K562 (cell line): ENCODE results near the gene HSPB1.

Source experiments
- CTCF ChIP-seq, 3 experiments: IDR thresholded peaks in 2 of 3; conservative IDR thresholded peaks in 1 of 3; 2 replicates each; pipeline ENCODE4 v1.5.1; 2011 to 2012; ENCODE audit warnings: low read length in 3 of 3, mild to moderate bottlenecking in 3 of 3, control low read depth in 2 of 3, improper control_type of control experiment in 1 of 3, inconsistent platforms in 1 of 3, low read depth in 1 of 3, mixed read lengths in 1 of 3, moderate library complexity in 1 of 3; ENCODE audit not compliant: insufficient read depth in 2 of 3
- E4F1 ChIP-seq: fragments of 250-450 bp; sonication (Bioruptor Pico); IDR thresholded peaks from 2 replicates; pipeline ENCODE4 v1.5.0; 2021; ENCODE audit warnings: mild to moderate bottlenecking, borderline replicate concordance
- EZH2 ChIP-seq: IDR thresholded peaks from 2 replicates; pipeline ENCODE4 v1.6.1; 2012; ENCODE audit warnings: low read depth, mild to moderate bottlenecking, inconsistent platforms, low read length, borderline replicate concordance
- FOSL1 ChIP-seq: fragments of 200-800 bp; sonication (Bioruptor generic); conservative IDR thresholded peaks from 2 replicates; pipeline ENCODE4 v1.6.1; 2016; ENCODE audit warnings: missing genetic modification characterization, missing compliant biosample characterization
- HCFC1 ChIP-seq: IDR thresholded peaks from 2 replicates; pipeline ENCODE4 v1.6.1; 2012; ENCODE audit warnings: low read depth, low read length, improper control_type of control experiment
- POLR2A ChIP-seq: fragments of 450-650 bp; conservative IDR thresholded peaks from 2 replicates; pipeline ENCODE4 v1.6.1; 2016
- SAP30 ChIP-seq: fragments of 200-600 bp; sonication (generic); IDR thresholded peaks from 2 replicates; pipeline ENCODE4 v1.6.1; 2012; ENCODE audit warnings: borderline replicate concordance, low read depth, mild to moderate bottlenecking, moderate library complexity, low read length, control low read depth, inconsistent platforms; ENCODE audit not compliant: insufficient read depth, poor library complexity, severe bottlenecking
- SP2 ChIP-seq: IDR thresholded peaks from 2 replicates; pipeline ENCODE4 v1.6.1; 2011; ENCODE audit warnings: mild to moderate bottlenecking, low read depth, low read length, moderate library complexity; ENCODE audit not compliant: poor library complexity, severe bottlenecking; ENCODE audit errors: extremely low read depth
- TARDBP ChIP-seq: fragments of 450-650 bp; IDR thresholded peaks from 2 replicates; pipeline ENCODE4 v1.6.1; 2016
- ZNF232 ChIP-seq: sonication (generic); formaldehyde crosslinking; IDR thresholded peaks from 2 replicates; pipeline ENCODE4 v1.8.0; 2022; ENCODE audit warnings: mild to moderate bottlenecking, missing genetic modification reagents

- TF ChIP-seq HCFC1: no peak
- TF ChIP-seq TARDBP: no peak
- TF ChIP-seq ZNF232 (CRISPR knock-in tag): no peak
- TF ChIP-seq CTCF (IDR thresholded peaks at IDR 0.05 in 2 of 3, conservative IDR thresholded peaks at IDR 0.05 in 1 of 3; ENCODE audit: insufficient read depth in 2 of 3, low read depth in 1 of 3, low read length in 3 of 3): no peak
- TF ChIP-seq POLR2A: no peak
- no peak for TF ChIP-seq SP2
- no peak for TF ChIP-seq FOSL1 (tag)
- TF ChIP-seq SAP30: no peak
- no peak for TF ChIP-seq EZH2
- TF ChIP-seq E4F1 (CRISPR knock-in tag): no peak
Observed at GRCh38 chr7:76351372-76351771, 48.9 kb downstream of the HSPB1 start.
